ENCODE measurements around the gene SBF2.

The SBF2 gene

GRCh38 chr11:9850224-9850895 lies 443.7 kb downstream of the SBF2 start:
- TF ChIP-seq CTCF (IDR thresholded peaks at IDR 0.05; ENCODE audit: borderline replicate concordance, insufficient read depth, low read depth, low read length), result no peak
- H3K4me3 ChIP-seq (ENCODE audit: low read depth, low read length), result no peak overlapping the region

GRCh38 chr11:9849389-9849788 lies 444.6 kb downstream of the SBF2 start:
- TF ChIP-seq CTCF (IDR thresholded peaks at IDR 0.05; ENCODE audit: borderline replicate concordance, insufficient read depth, low read depth, low read length), result no peak

GRCh38 chr11:9847636-9848035 lies 446.4 kb downstream of the SBF2 start:
- H3K4me3 ChIP-seq (ENCODE audit: low read depth, low read length), result no peak overlapping the region
- TF ChIP-seq CTCF (IDR thresholded peaks at IDR 0.05; ENCODE audit: borderline replicate concordance, insufficient read depth, low read depth, low read length), result no peak

More at GRCh38 chr11:9849389-9849788, 444.6 kb downstream of the SBF2 start:
- H3K4me3 ChIP-seq (ENCODE audit: low read depth, low read length), result no peak overlapping the region

GRCh38 chr11:9842923-9843322 lies 451.1 kb downstream of the SBF2 start:
- TF ChIP-seq CTCF (IDR thresholded peaks at IDR 0.05; ENCODE audit: borderline replicate concordance, insufficient read depth, low read depth, low read length), result no peak
- H3K4me3 ChIP-seq (ENCODE audit: low read depth, low read length), result no peak overlapping the region

- no peak for TF ChIP-seq CTCF (IDR thresholded peaks at IDR 0.05; ENCODE audit: borderline replicate concordance, insufficient read depth, low read depth, low read length)
- H3K4me3 ChIP-seq (ENCODE audit: low read depth, low read length), result no peak overlapping the region
Measured at GRCh38 chr11:9840460-9841004, 453.5 kb downstream of the SBF2 start.

- no peak overlapping the region for H3K4me3 ChIP-seq (ENCODE audit: low read depth, low read length)
- TF ChIP-seq CTCF (IDR thresholded peaks at IDR 0.05; ENCODE audit: borderline replicate concordance, insufficient read depth, low read depth, low read length), result no peak
Measured at GRCh38 chr11:9839550-9839949, 454.5 kb downstream of the SBF2 start.

GRCh38 chr11:9838961-9839360 lies 455.1 kb downstream of the SBF2 start:
- no peak for TF ChIP-seq CTCF (IDR thresholded peaks at IDR 0.05; ENCODE audit: borderline replicate concordance, insufficient read depth, low read depth, low read length)
- H3K4me3 ChIP-seq (ENCODE audit: low read depth, low read length), result no peak overlapping the region
